A673 (cell line): ENCODE data around the gene GRK1. TPM values are rescaled to one million over a fixed set of nuclear protein-coding genes. Genes with fewer than 3 reads are reported as not detected.

Source experiments
- BruUV-seq: library from RNA; stranded (reverse); fragments of 400-500 nt; replicated peaks from 2 replicates; lab custom pipeline; 2021; lab: Mats Ljungman, UMichigan
- CTCF ChIA-PET: fragments of 300-600 bp; sonication (Branson Sonifier 250); formaldehyde crosslinking; loops from one replicate; lab custom pipeline; 2022; ENCODE audit warnings: antibody characterized with exemption; lab: Charles Lee
- POLR2A ChIA-PET: fragments of 300-600 bp; sonication (Branson Sonifier 250); formaldehyde crosslinking; loops from one replicate; lab custom pipeline; 2022; ENCODE audit warnings: antibody characterized with exemption; ENCODE audit not compliant: low non-redundant PET; lab: Charles Lee
- DNase-seq: peaks from one replicate; pipeline ENCODE4 v3.0.0-alpha.2; 2015; ENCODE audit warnings: low spot score
- H3K27ac ChIP-seq: fragments of 200-600 bp; sonication (generic); 2 replicates; pipeline ENCODE4 v1.5.1; 2016; ENCODE audit warnings: mixed run types, low read depth, mild to moderate bottlenecking, mixed read lengths, antibody characterized with exemption, low read length; ENCODE audit not compliant: poor library complexity, severe bottlenecking
- H3K27me3 ChIP-seq: fragments of 200-600 bp; sonication (generic); replicated peaks from 2 replicates; pipeline ENCODE4 v1.6.1; 2017; ENCODE audit warnings: mixed run types, low read depth, mild to moderate bottlenecking, mixed read lengths, antibody characterized with exemption, low read length; ENCODE audit not compliant: insufficient read depth, poor library complexity
- H3K36me3 ChIP-seq: fragments of 200-600 bp; sonication (generic); 2 replicates; pipeline ENCODE4 v1.6.1; 2016; ENCODE audit warnings: mixed run types, mild to moderate bottlenecking, mixed read lengths, antibody characterized with exemption, low read length; ENCODE audit not compliant: insufficient read depth, poor library complexity, severe bottlenecking
- H3K4me1 ChIP-seq: fragments of 200-600 bp; sonication (generic); 2 replicates; pipeline ENCODE4 v1.6.1; 2017; ENCODE audit warnings: mixed run types, mild to moderate bottlenecking, mixed read lengths, antibody characterized with exemption, low read length; ENCODE audit not compliant: insufficient read depth, poor library complexity, severe bottlenecking
- H3K4me3 ChIP-seq: fragments of 200-600 bp; sonication (generic); 2 replicates; pipeline ENCODE4 v1.5.1; 2016; ENCODE audit warnings: low read depth, mixed run types, mild to moderate bottlenecking, mixed read lengths, low read length; ENCODE audit not compliant: poor library complexity, severe bottlenecking
- H3K9me3 ChIP-seq: fragments of 200-600 bp; sonication (generic); 2 replicates; pipeline ENCODE4 v1.6.1; 2016; ENCODE audit warnings: mixed run types, low read depth, mild to moderate bottlenecking, mixed read lengths, antibody characterized with exemption, low read length; ENCODE audit not compliant: poor library complexity, severe bottlenecking
- CTCF ChIP-seq: fragments of 300-800, 200-600 bp; sonication (generic); conservative IDR thresholded peaks from 2 replicates; pipeline ENCODE4 v1.5.1; 2017; ENCODE audit warnings: low read depth, mild to moderate bottlenecking, antibody characterized with exemption, low read length, moderate library complexity, mixed read lengths
- EZH2 ChIP-seq: fragments of 200-600 bp; sonication (generic); IDR thresholded peaks from 2 replicates; pipeline ENCODE4 v1.6.1; 2017; ENCODE audit warnings: borderline replicate concordance, low read depth, mild to moderate bottlenecking, mixed read lengths, antibody characterized with exemption, low read length; ENCODE audit not compliant: poor library complexity, severe bottlenecking
- intact Hi-C: fragments of 100-400 bp; cut with micrococcal nuclease; formaldehyde crosslinking; loops from one replicate; pipeline ENCODE4 v1.10.0; 2022; ENCODE audit not compliant: unreplicated experiment
- total RNA-seq: library from RNA; stranded (reverse); gene quantifications from 2 replicates; pipeline ENCODE4 v1.2.3, GENCODE V29; 2021

Gene GRK1
- total RNA-seq, 1 experiment from 2014 or later, result not detected

DNA sequence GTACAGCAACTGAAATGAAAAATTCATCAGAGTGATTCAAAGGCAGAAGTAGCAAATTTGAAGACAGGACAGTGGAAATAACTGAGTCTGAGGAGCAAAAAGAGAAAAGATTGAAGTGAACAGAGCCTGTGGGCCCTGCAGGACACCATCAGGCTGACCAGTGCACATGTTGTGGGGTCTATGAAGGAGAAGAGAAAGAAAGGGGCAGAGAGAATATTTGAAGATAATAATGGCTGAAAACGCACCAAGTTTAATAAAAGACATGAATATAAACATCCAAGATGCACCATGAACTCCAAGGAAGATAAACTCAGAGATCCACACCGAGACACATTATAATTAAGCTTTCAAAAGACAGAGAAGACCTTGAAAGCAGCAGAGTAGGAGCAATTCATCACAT, 24.5 kb upstream of the GRK1 start:
- H3K4me3 ChIP-seq, result no peak overlapping the region
- H3K27ac ChIP-seq, result no peak overlapping the region
- peaks cover 13% of the 10 kb centered on the region for H3K4me1 ChIP-seq
- H3K9me3 ChIP-seq, result no peaks in the 10 kb centered on the region
- no peak for DNase-seq
- intact Hi-C loops, result no loop called here
- POLR2A ChIA-PET, result no interaction called here
- H3K36me3 ChIP-seq, result peaks cover 44% of the 10 kb centered on the region
- TF ChIP-seq CTCF (no peak), EZH2 (no peak)
- BruUV-seq, result no TSS peak
- CTCF ChIA-PET, result no interaction called here
- no peaks in the 10 kb centered on the region for H3K27me3 ChIP-seq

GRCh38 chr13:113643593-113643992, 23.4 kb upstream of the GRK1 start:
- POLR2A ChIA-PET, result no interaction called here
- Histone ChIP-seq H3K27ac (no peak overlapping the region), H3K4me3 (no peak overlapping the region), H3K36me3 (peaks cover 34% of the 10 kb centered on the region), H3K4me1 (peaks cover 18% of the 10 kb centered on the region), H3K27me3 (no peaks in the 10 kb centered on the region), H3K9me3 (no peaks in the 10 kb centered on the region)
- CTCF ChIA-PET, result no interaction called here
- BruUV-seq, result no TSS peak
- DNase-seq, result no peak
- intact Hi-C loops, result no loop called here
- TF ChIP-seq CTCF (no peak), EZH2 (no peak)

GRCh38 chr13:113644800-113645199, 22.2 kb upstream of the GRK1 start:
- no peak for DNase-seq
- Histone ChIP-seq H3K9me3 (no peaks in the 10 kb centered on the region), H3K4me3 (no peak overlapping the region), H3K27ac (no peak overlapping the region), H3K4me1 (peaks cover 18% of the 10 kb centered on the region), H3K27me3 (no peaks in the 10 kb centered on the region), H3K36me3 (peaks cover 23% of the 10 kb centered on the region)
- TF ChIP-seq CTCF, result no peak
- TF ChIP-seq EZH2, result no peak
- intact Hi-C loops, result no loop called here
- ChIA-PET CTCF (no interaction called here), POLR2A (no interaction called here)
- no TSS peak for BruUV-seq
